Memory B cell (primary cell): Measurements from ENCODE around the gene GTF2H2.
"Not testable (repeated sequence)": the region's sequence is repeated elsewhere in the genome, so short reads cannot be mapped to it uniquely, and the experiment has no call there.

Experiments
- ATAC-seq: fragments of 150-1000 bp; cut with Tn5 transposase; 2 replicates; pipeline ENCODE4 v1.10.0; 2021; ENCODE audit warnings: low read depth, mild to moderate bottlenecking, moderate library complexity
- DNase-seq, 2 donors: peaks; one replicate each; pipeline ENCODE4 v3.0.0; 2022; ENCODE audit warnings: low spot score in 2 of 2
- H3K27ac Mint-ChIP-seq: one replicate; pipeline ENCODE4 v1.8.0; 2022; ENCODE audit warnings: mild to moderate bottlenecking, moderate library complexity, mixed read lengths
- H3K27me3 Mint-ChIP-seq: one replicate; pipeline ENCODE4 v1.8.0; 2022; ENCODE audit warnings: mixed read lengths
- H3K36me3 Mint-ChIP-seq: one replicate; pipeline ENCODE4 v1.8.0; 2022; ENCODE audit warnings: mild to moderate bottlenecking, mixed read lengths
- H3K4me1 Mint-ChIP-seq: one replicate; pipeline ENCODE4 v1.8.0; 2022; ENCODE audit warnings: mixed read lengths
- H3K4me3 Mint-ChIP-seq: one replicate; pipeline ENCODE4 v1.8.0; 2022; ENCODE audit warnings: mild to moderate bottlenecking, moderate library complexity, mixed read lengths
- H3K9me3 Mint-ChIP-seq: one replicate; pipeline ENCODE4 v1.8.0; 2022; ENCODE audit warnings: mixed read lengths

GTF2H2 gene

GRCh38 chr5:71044128-71044527 is 23.3 kb downstream of the GTF2H2 start:
- H3K4me1 Mint-ChIP-seq, H3K4me3 Mint-ChIP-seq, ATAC-seq, H3K36me3 Mint-ChIP-seq, H3K27ac Mint-ChIP-seq, H3K9me3 Mint-ChIP-seq, DNase-seq, H3K27me3 Mint-ChIP-seq: not testable (repeated sequence)

- H3K27ac Mint-ChIP-seq, H3K36me3 Mint-ChIP-seq, DNase-seq, H3K4me3 Mint-ChIP-seq, H3K4me1 Mint-ChIP-seq, H3K27me3 Mint-ChIP-seq, H3K9me3 Mint-ChIP-seq, ATAC-seq: not testable (repeated sequence)
These were observed 36.3 kb downstream of the GTF2H2 start for GRCh38 chr5:71031046-71031776.

- not testable (repeated sequence) for H3K4me1 Mint-ChIP-seq, H3K27me3 Mint-ChIP-seq, H3K36me3 Mint-ChIP-seq, H3K9me3 Mint-ChIP-seq, DNase-seq, H3K4me3 Mint-ChIP-seq, H3K27ac Mint-ChIP-seq
- peak; percentile 65 for ATAC-seq
These were observed 42.1 kb downstream of the GTF2H2 start, which contains the start of gene NAIP for GRCh38 chr5:71025289-71025953. Gene NAIP (minus strand): TSS chr5:71025339. CDS start chr5:71012915, 12,424 bp downstream.

DNA sequence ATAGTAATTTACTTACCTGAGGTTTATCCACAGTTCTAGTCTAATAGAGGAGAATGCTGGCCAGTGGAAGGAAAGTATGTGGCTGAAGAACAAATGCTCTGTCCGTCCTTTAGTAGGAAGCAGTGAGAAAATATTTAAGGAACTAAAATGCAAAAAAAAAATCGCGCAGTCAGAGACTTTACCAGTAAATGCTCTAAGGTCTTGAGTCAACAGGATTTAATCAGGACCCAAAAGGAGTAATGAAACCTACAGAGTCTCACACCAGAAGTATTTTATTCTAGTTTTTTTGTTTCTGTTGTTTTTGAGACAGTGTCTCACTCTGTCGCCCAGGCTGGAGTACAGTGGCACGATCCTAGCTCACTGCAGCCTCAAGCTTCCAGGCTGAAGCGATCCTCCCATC is 46.8 kb downstream of the GTF2H2 start:
- not testable (repeated sequence) for H3K36me3 Mint-ChIP-seq, DNase-seq
- peak; percentile 17 for ATAC-seq

GRCh38 chr5:71018376-71019005 is 49.0 kb downstream of the GTF2H2 start:
- H3K27ac Mint-ChIP-seq, H3K4me3 Mint-ChIP-seq, H3K36me3 Mint-ChIP-seq, H3K9me3 Mint-ChIP-seq, H3K4me1 Mint-ChIP-seq, DNase-seq, H3K27me3 Mint-ChIP-seq: not testable (repeated sequence)
- peak; percentile 45 for ATAC-seq

More for the DNA sequence above, 46.8 kb downstream of the GTF2H2 start:
- not testable (repeated sequence) for H3K4me3 Mint-ChIP-seq, H3K9me3 Mint-ChIP-seq, H3K4me1 Mint-ChIP-seq, H3K27ac Mint-ChIP-seq, H3K27me3 Mint-ChIP-seq

DNA sequence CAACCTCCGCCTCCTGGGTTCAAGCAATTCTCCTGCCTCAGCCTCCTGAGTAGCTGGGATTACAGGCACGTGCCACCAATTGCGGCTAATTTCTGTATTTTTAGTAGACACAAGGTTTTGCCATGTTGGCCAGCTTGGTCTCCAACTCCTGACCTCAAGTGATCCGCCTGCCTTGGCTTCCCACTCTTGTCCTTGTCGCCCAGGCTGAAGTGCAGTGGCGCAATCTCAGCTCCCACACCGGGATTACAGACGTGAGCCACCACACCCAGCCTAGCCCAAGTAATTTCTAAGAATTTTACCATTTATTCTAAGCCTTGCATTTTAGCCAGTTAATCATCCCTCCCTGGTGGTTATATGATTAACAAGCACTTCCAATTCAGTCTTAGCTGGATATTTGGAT is 53.3 kb downstream of the GTF2H2 start:
- no peaks in the 10 kb centered on the region for H3K9me3 Mint-ChIP-seq
- H3K4me3 Mint-ChIP-seq, result no peak overlapping the region
- H3K36me3 Mint-ChIP-seq, result no peaks in the 10 kb centered on the region
- no peaks in the 10 kb centered on the region for H3K27me3 Mint-ChIP-seq
- DNase-seq (no peak), ATAC-seq (no peak)
- H3K27ac Mint-ChIP-seq, result no peak overlapping the region
- H3K4me1 Mint-ChIP-seq, result no peaks in the 10 kb centered on the region

- no peak overlapping the region for H3K4me3 Mint-ChIP-seq
- H3K36me3 Mint-ChIP-seq, result no peaks in the 10 kb centered on the region
- no peak overlapping the region for H3K27ac Mint-ChIP-seq
- ATAC-seq (no peak), DNase-seq (no peak)
- no peaks in the 10 kb centered on the region for H3K4me1 Mint-ChIP-seq
- no peaks in the 10 kb centered on the region for H3K9me3 Mint-ChIP-seq
- no peaks in the 10 kb centered on the region for H3K27me3 Mint-ChIP-seq
These were observed 53.9 kb downstream of the GTF2H2 start for GRCh38 chr5:71013575-71013974.

- no peaks in the 10 kb centered on the region for H3K36me3 Mint-ChIP-seq
- H3K27me3 Mint-ChIP-seq, result no peaks in the 10 kb centered on the region
- H3K27ac Mint-ChIP-seq, result no peak overlapping the region
- no peaks in the 10 kb centered on the region for H3K9me3 Mint-ChIP-seq
- no peak for DNase-seq
- no peak for ATAC-seq
- H3K4me3 Mint-ChIP-seq, result no peak overlapping the region
- H3K4me1 Mint-ChIP-seq, result no peaks in the 10 kb centered on the region
These were observed 56.2 kb downstream of the GTF2H2 start for GRCh38 chr5:71011194-71011792.

- not testable (repeated sequence) for H3K36me3 Mint-ChIP-seq, H3K4me1 Mint-ChIP-seq, H3K27ac Mint-ChIP-seq, ATAC-seq, H3K27me3 Mint-ChIP-seq, H3K9me3 Mint-ChIP-seq, H3K4me3 Mint-ChIP-seq, DNase-seq
These were observed 60.5 kb downstream of the GTF2H2 start for GRCh38 chr5:71006983-71007382.
